A549 (cell line): ENCODE data around the gene WNT2. TPM values are rescaled to one million over a fixed set of nuclear protein-coding genes. Genes with fewer than 3 reads are reported as not detected.
A peak's percentile ranks its signal among the peaks of the same experiment; 100 is the strongest.

Source experiments
- ATAC-seq, 2 experiments: fragments of 200-7000 bp in 1 of 2; fragments of >200 bp in 1 of 2; cut with Nextera tagmentation in 1 of 2; cut with Tn5 transposase in 1 of 2; 3 replicates each; pipeline versions ENCODE4 v1.8.0 to v1.9.1; 2018 to 2020; ENCODE audit warnings: mild to moderate bottlenecking in 1 of 2, moderate library complexity in 1 of 2
- CTCF ChIA-PET: fragments of 300-600 bp; sonication (Branson Sonifier 250); formaldehyde crosslinking; extraction: SDS; loops from one replicate; lab custom pipeline; 2021; ENCODE audit warnings: antibody characterized with exemption, inconsistent platforms; lab: Yijun Ruan, JAX
- POLR2A ChIA-PET: fragments of 350-600 bp; formaldehyde crosslinking; extraction: SDS; loops from one replicate; lab custom pipeline; 2021; ENCODE audit warnings: antibody characterized with exemption, inconsistent platforms; lab: Yijun Ruan, JAX
- DNase-seq, 2 experiments: peaks; one replicate each; pipeline versions ENCODE4 v3.0.0 to v3.0.0-alpha.2; 2011 to 2016; ENCODE audit warnings: low read depth in 1 of 2, low spot score in 1 of 2
- FAIRE-seq: peaks from 2 replicates; lab custom pipeline; 2011; peaks lifted over from hg19 to GRCh38; lab: Jason Lieb, UNC
- H3K27ac ChIP-seq, 2 experiments: fragments of >200 bp; sonication (Bioruptor Twin); formaldehyde crosslinking; 3 replicates each; pipeline ENCODE4 v1.5.1; 2016 to 2017
- H3K4me1 ChIP-seq: fragments of >200 bp; sonication (Bioruptor Twin); formaldehyde crosslinking; 3 replicates; pipeline ENCODE4 v1.6.1; 2016
- H3K4me2 ChIP-seq: fragments of >200 bp; sonication (Bioruptor Twin); formaldehyde crosslinking; 3 replicates; pipeline ENCODE4 v1.6.1; 2016
- H3K4me3 ChIP-seq: fragments of >200 bp; sonication (Bioruptor Twin); formaldehyde crosslinking; 3 replicates; pipeline ENCODE4 v1.5.1; 2016
- H3K9me3 ChIP-seq: fragments of >200 bp; sonication (Bioruptor Twin); formaldehyde crosslinking; 3 replicates; pipeline ENCODE4 v1.6.1; 2016
- ATOH8 ChIP-seq: fragments of 250-450 bp; sonication (Bioruptor Pico); IDR thresholded peaks from 2 replicates; pipeline ENCODE4 v1.5.0; 2020; ENCODE audit warnings: low read depth, mild to moderate bottlenecking, moderate library complexity
- CBX2 ChIP-seq: fragments of 200-600 bp; sonication (generic); IDR thresholded peaks from 2 replicates; pipeline ENCODE4 v1.6.1; 2016; ENCODE audit warnings: low read depth, mild to moderate bottlenecking, borderline replicate concordance
- CTCF ChIP-seq: fragments of >200 bp; sonication (Bioruptor Twin); formaldehyde crosslinking; IDR thresholded peaks from 3 replicates; pipeline ENCODE4 v1.5.1; 2016
- EHF ChIP-seq: fragments of 250-450 bp; sonication (Bioruptor Pico); IDR thresholded peaks from 2 replicates; pipeline ENCODE4 v1.5.0; 2020; ENCODE audit warnings: mild to moderate bottlenecking
- EP300 ChIP-seq, 2 experiments: fragments of >200 bp; sonication (Bioruptor Twin); formaldehyde crosslinking; IDR thresholded peaks; 2 replicates in 1 of 2; 3 replicates in 1 of 2; pipeline ENCODE4 v1.6.1; 2016 to 2017
- HMGXB4 ChIP-seq: fragments of 250-450 bp; sonication (Bioruptor Pico); IDR thresholded peaks from 2 replicates; pipeline ENCODE4 v1.5.0; 2021; ENCODE audit warnings: mild to moderate bottlenecking, moderate library complexity, borderline replicate concordance
- JUN ChIP-seq, 2 experiments: fragments of >200 bp; sonication (Bioruptor Twin); formaldehyde crosslinking; IDR thresholded peaks; 2 replicates in 1 of 2; 3 replicates in 1 of 2; pipeline ENCODE4 v1.6.1; 2016 to 2017
- KDM1A ChIP-seq: fragments of 200-600 bp; sonication (generic); IDR thresholded peaks from 2 replicates; pipeline ENCODE4 v1.6.1; 2016; ENCODE audit warnings: low read depth, mild to moderate bottlenecking
- KDM5A ChIP-seq: fragments of 200-600 bp; sonication (generic); IDR thresholded peaks from 2 replicates; pipeline ENCODE4 v1.6.1; 2016; ENCODE audit warnings: antibody characterized with exemption, mild to moderate bottlenecking
- NPAS2 ChIP-seq: fragments of 250-450 bp; sonication (Bioruptor Pico); IDR thresholded peaks from 2 replicates; pipeline ENCODE4 v1.8.0; 2022; ENCODE audit warnings: mild to moderate bottlenecking, moderate library complexity, borderline replicate concordance
- PBX3 ChIP-seq: IDR thresholded peaks from 2 replicates; pipeline ENCODE4 v1.6.1; 2012
- POLR2A ChIP-seq: IDR thresholded peaks from 2 replicates; pipeline ENCODE4 v1.6.1; 2012; ENCODE audit warnings: mild to moderate bottlenecking, low read length
- RAD21 ChIP-seq, 2 experiments: fragments of >200 bp in 1 of 2; sonication (Bioruptor Twin) in 1 of 2; formaldehyde crosslinking in 1 of 2; IDR thresholded peaks in 1 of 2; conservative IDR thresholded peaks in 1 of 2; 2 replicates in 1 of 2; 3 replicates in 1 of 2; pipeline ENCODE4 v1.6.1; 2012 to 2018; ENCODE audit warnings: inconsistent platforms in 1 of 2
- RNF2 ChIP-seq: fragments of 200-600 bp; sonication (generic); IDR thresholded peaks from 2 replicates; pipeline ENCODE4 v1.6.1; 2016; ENCODE audit warnings: low read depth, mild to moderate bottlenecking, antibody characterized with exemption, moderate library complexity, borderline replicate concordance
- SMC3 ChIP-seq: fragments of >200 bp; sonication (Bioruptor Twin); formaldehyde crosslinking; IDR thresholded peaks from 3 replicates; pipeline ENCODE4 v1.6.1; 2018; ENCODE audit warnings: inconsistent platforms
- USF2 ChIP-seq: fragments of 450-650 bp; IDR thresholded peaks from 2 replicates; pipeline ENCODE4 v1.6.1; 2014; ENCODE audit warnings: antibody characterized with exemption
- whole genome bisulfite sequencing: methylation state at CpG from one replicate; pipeline ENCODE4 v1.1.6; 2017; ENCODE audit errors: missing lambda C conversion rate; 5-methylcytosine and 5-hydroxymethylcytosine counted together
- polyA plus RNA-seq, 4 experiments: library from polyadenylated mRNA; depleted of rRNA in 3 of 4; stranded (reverse); fragments of >200 nt; fragmentation: RNase III in 1 of 4; extraction: RNeasy Plus Mini Kit Qiagen cat#74134 plus additional on column Dnase treatment in 1 of 4; gene quantifications; 2 replicates in 3 of 4; 3 replicates in 1 of 4; pipeline ENCODE4 v1.2.3, GENCODE V29; 2011 to 2017

The WNT2 gene
- polyA plus RNA-seq, 2 of the 4 experiments (the other 2 are of a cell fraction): not detected

- TF ChIP-seq ATOH8 (CRISPR knock-in tag) (no peak), POLR2A (no peak), KDM5A (no peak), USF2 (no peak), RNF2 (no peak)
These were observed 3.7 kb downstream of the WNT2 start (continued) for GRCh38 chr7:117319181-117319580.

GRCh38 chr7:117313582-117313981 is 9.3 kb downstream of the WNT2 start:
- no peak for FAIRE-seq
- POLR2A ChIA-PET: no interaction called here
- TF ChIP-seq PBX3 (no peak), HMGXB4 (CRISPR knock-in tag) (no peak)

GRCh38 chr7:117312593-117313580 is 10.0 kb downstream of the WNT2 start:
- FAIRE-seq: peak; percentile 28
- POLR2A ChIA-PET: no interaction called here
- DNase-seq: no peak
- ATAC-seq: 0 out of 6 replicates have a peak, but pooled peaks of 1 of the 2 experiments have one; percentile 41
- Histone ChIP-seq H3K4me1 (no peaks in the 10 kb centered on the region), H3K4me2 (no peak overlapping the region)
- TF ChIP-seq EP300 (IDR thresholded peaks at IDR 0.05): no peak
- TF ChIP-seq JUN (IDR thresholded peaks at IDR 0.05): no peak
- TF ChIP-seq SMC3: peak; percentile 31; the same call in 1 of the 3 replicates
- no peak for TF ChIP-seq EHF
- no peak for TF ChIP-seq POLR2A
- 0 out of 3 replicates have a peak, but pooled peaks have one; percentile 26 for TF ChIP-seq CTCF
- TF ChIP-seq RAD21 (conservative IDR thresholded peaks at IDR 0.05 in 1 of 2, IDR thresholded peaks at IDR 0.05 in 1 of 2): peak; percentile 32 to 34; a peak in 2 of 5 replicates
- no peak for TF ChIP-seq CBX2
- TF ChIP-seq NPAS2 (CRISPR knock-in tag): no peak
- no peak for TF ChIP-seq KDM1A
- TF ChIP-seq, all 56 proteins: peak for 3
- no peak overlapping the region for H3K27ac ChIP-seq
- 60% methylated on average over 5 of the region's 5 CpGs for WGBS
- CTCF ChIA-PET: interaction anchor here (1.6 kb wide), 1 partner anchor 21 kb away, joined by 3 read pairs; no protein-coding TSS in a partner anchor
- H3K9me3 ChIP-seq: no peaks in the 10 kb centered on the region
- no peak overlapping the region for H3K4me3 ChIP-seq

More at GRCh38 chr7:117313582-117313981, 9.3 kb downstream of the WNT2 start:
- DNase-seq: no peak
- H3K4me3 ChIP-seq: no peak overlapping the region
- no peaks in the 10 kb centered on the region for H3K9me3 ChIP-seq
- no peak overlapping the region for H3K4me2 ChIP-seq
- no peak overlapping the region for H3K27ac ChIP-seq
- no peaks in the 10 kb centered on the region for H3K4me1 ChIP-seq
- CTCF ChIA-PET: interaction anchor here (1.6 kb wide), 1 partner anchor 22 kb away, joined by 3 read pairs; no protein-coding TSS in a partner anchor
- no peak for ATAC-seq
